Panc1 (cell line): ENCODE results near the gene CDKAL1. TPM values are rescaled to one million over a fixed set of nuclear protein-coding genes. Genes with fewer than 3 reads are reported as not detected.

Experiments
- ATAC-seq: fragments of 200-7000 bp; cut with Tn5 transposase; 2 replicates; pipeline ENCODE4 v1.9.1; 2020; ENCODE audit warnings: mild to moderate bottlenecking, moderate library complexity
- BruUV-seq: library from RNA; stranded (reverse); fragments of 400-500 nt; replicated peaks from 2 replicates; lab custom pipeline; 2021; lab: Mats Ljungman, UMichigan
- CTCF ChIA-PET: fragments of 300-600 bp; sonication (Branson Sonifier 250); formaldehyde crosslinking; loops from one replicate; lab custom pipeline; 2022; ENCODE audit warnings: antibody characterized with exemption; lab: Charles Lee
- POLR2A ChIA-PET: fragments of 300-600 bp; sonication (Branson Sonifier 250); formaldehyde crosslinking; loops from one replicate; lab custom pipeline; 2022; ENCODE audit warnings: antibody characterized with exemption; lab: Charles Lee
- DNase-seq: peaks from one replicate; pipeline ENCODE4 v3.0.0-alpha.2; 2010; ENCODE audit warnings: low read depth, low spot score
- H3K27ac ChIP-seq: 2 replicates; pipeline ENCODE4 v1.5.1; 2011; ENCODE audit warnings: mild to moderate bottlenecking, low read length, inconsistent platforms
- H3K27me3 ChIP-seq: fragments of 200-500 bp; sonication (Bioruptor generic); 2 replicates; pipeline ENCODE4 v1.6.0; 2014; ENCODE audit warnings: low read length, inconsistent platforms; ENCODE audit not compliant: control insufficient read depth, insufficient read depth
- H3K36me3 ChIP-seq: fragments of 200-500 bp; sonication (Bioruptor generic); 2 replicates; pipeline ENCODE4 v1.5.1; 2014; ENCODE audit warnings: inconsistent platforms, mild to moderate bottlenecking, low read length, moderate library complexity; ENCODE audit not compliant: control insufficient read depth, insufficient read depth
- H3K4me1 ChIP-seq: 2 replicates; pipeline ENCODE4 v1.5.1; 2011; ENCODE audit warnings: inconsistent platforms, mild to moderate bottlenecking, low read length, moderate library complexity; ENCODE audit not compliant: control insufficient read depth, insufficient read depth
- H3K4me3 ChIP-seq, 2 experiments: 2 replicates each; pipeline ENCODE4 v1.5.1; 2011 to 2012; ENCODE audit warnings: low read depth in 2 of 2, low read length in 2 of 2, mild to moderate bottlenecking in 2 of 2, inconsistent platforms in 1 of 2, moderate library complexity in 1 of 2
- H3K9me3 ChIP-seq: fragments of 200-500 bp; sonication (Bioruptor generic); 2 replicates; pipeline ENCODE4 v1.5.1; 2014; ENCODE audit warnings: low read depth, mild to moderate bottlenecking, inconsistent platforms, low read length, moderate library complexity; ENCODE audit not compliant: control insufficient read depth, insufficient read depth
- CTCF ChIP-seq: fragments of 450-650 bp; IDR thresholded peaks from 2 replicates; pipeline ENCODE4 v1.5.1; 2017; ENCODE audit warnings: mild to moderate bottlenecking
- POLR2AphosphoS5 ChIP-seq: IDR thresholded peaks from 2 replicates; pipeline ENCODE4 v1.6.1; 2012; ENCODE audit warnings: mild to moderate bottlenecking, low read depth, low read length, moderate library complexity
- SIN3A ChIP-seq: IDR thresholded peaks from 2 replicates; pipeline ENCODE4 v1.6.1; 2012; ENCODE audit warnings: low read depth, mild to moderate bottlenecking, low read length, moderate library complexity, borderline replicate concordance; ENCODE audit not compliant: insufficient read depth
- TCF7L2 ChIP-seq: IDR thresholded peaks from 2 replicates; pipeline ENCODE4 v1.6.1; 2011; ENCODE audit warnings: mild to moderate bottlenecking, low read depth, low read length, inconsistent platforms
- in situ Hi-C: cut with HindIII; loops from 2 replicates; pipeline ENCODE4 v1.10.0; 2016; ENCODE audit warnings: low sequenced_read_pairs, low pct_unique_long_range_greater_than_20kb
- intact Hi-C: fragments of 100-400 bp; cut with micrococcal nuclease; formaldehyde crosslinking; loops from one replicate; pipeline ENCODE4 v1.10.0; 2022; ENCODE audit not compliant: unreplicated experiment
- total RNA-seq: library from RNA; stranded (reverse); gene quantifications from one replicate; pipeline ENCODE4 v1.2.1, GENCODE V29; 2021; ENCODE audit not compliant: unreplicated experiment
- TF ChIP-seq, protein P1 (sequence below), 2 experiments: IDR thresholded peaks; 2 replicates each; pipeline ENCODE4 v1.6.1; 2011 to 2012; ENCODE audit warnings: low read depth in 2 of 2, control low read depth in 1 of 2, low read length in 1 of 2, mild to moderate bottlenecking in 1 of 2, moderate library complexity in 1 of 2; ENCODE audit not compliant: insufficient read depth in 1 of 2

The CDKAL1 gene
- total RNA-seq, 1 experiment from 2014 or later: 14.5 TPM

- BruUV-seq: no TSS peak
- DNase-seq: no peak
Measured at GRCh38 chr6:20661721-20662120, 127.5 kb downstream of the CDKAL1 start.

DNA sequence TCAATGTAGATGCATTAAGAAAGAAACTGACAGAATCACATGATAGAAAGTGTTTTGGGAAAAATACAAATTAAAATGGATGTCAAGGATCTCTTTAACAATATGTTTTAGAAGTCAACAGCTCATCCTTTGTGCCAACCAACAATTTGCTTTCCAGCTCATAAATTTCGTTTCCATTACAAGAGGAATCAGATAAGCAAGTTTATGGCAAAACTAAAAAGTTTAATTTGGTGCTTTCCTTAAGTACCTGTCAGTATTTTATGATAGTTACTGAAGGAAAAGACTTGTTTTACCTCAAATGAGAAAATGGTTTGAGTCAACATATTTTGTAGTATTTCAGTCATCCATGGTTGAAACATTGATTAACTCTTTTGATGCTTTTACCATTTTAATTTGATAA lies 130.0 kb downstream of the CDKAL1 start:
- ATAC-seq (no peak), DNase-seq (no peak)
- Histone ChIP-seq H3K27me3 (no peaks in the 10 kb centered on the region), H3K4me1 (no peaks in the 10 kb centered on the region), H3K36me3 (no peaks in the 10 kb centered on the region), H3K4me3 (no peak overlapping the region), H3K9me3 (no peaks in the 10 kb centered on the region), H3K27ac (no peak overlapping the region)
- ChIA-PET POLR2A (no interaction called here), CTCF (interaction anchor here (0.7 kb wide), 1 partner anchor 53 kb away, joined by 3 read pairs; no protein-coding TSS in a partner anchor)
- TF ChIP-seq SIN3A (no peak), CTCF (no peak), POLR2AphosphoS5 (no peak), TCF7L2 (no peak)
- TF ChIP-seq, protein P1, sequence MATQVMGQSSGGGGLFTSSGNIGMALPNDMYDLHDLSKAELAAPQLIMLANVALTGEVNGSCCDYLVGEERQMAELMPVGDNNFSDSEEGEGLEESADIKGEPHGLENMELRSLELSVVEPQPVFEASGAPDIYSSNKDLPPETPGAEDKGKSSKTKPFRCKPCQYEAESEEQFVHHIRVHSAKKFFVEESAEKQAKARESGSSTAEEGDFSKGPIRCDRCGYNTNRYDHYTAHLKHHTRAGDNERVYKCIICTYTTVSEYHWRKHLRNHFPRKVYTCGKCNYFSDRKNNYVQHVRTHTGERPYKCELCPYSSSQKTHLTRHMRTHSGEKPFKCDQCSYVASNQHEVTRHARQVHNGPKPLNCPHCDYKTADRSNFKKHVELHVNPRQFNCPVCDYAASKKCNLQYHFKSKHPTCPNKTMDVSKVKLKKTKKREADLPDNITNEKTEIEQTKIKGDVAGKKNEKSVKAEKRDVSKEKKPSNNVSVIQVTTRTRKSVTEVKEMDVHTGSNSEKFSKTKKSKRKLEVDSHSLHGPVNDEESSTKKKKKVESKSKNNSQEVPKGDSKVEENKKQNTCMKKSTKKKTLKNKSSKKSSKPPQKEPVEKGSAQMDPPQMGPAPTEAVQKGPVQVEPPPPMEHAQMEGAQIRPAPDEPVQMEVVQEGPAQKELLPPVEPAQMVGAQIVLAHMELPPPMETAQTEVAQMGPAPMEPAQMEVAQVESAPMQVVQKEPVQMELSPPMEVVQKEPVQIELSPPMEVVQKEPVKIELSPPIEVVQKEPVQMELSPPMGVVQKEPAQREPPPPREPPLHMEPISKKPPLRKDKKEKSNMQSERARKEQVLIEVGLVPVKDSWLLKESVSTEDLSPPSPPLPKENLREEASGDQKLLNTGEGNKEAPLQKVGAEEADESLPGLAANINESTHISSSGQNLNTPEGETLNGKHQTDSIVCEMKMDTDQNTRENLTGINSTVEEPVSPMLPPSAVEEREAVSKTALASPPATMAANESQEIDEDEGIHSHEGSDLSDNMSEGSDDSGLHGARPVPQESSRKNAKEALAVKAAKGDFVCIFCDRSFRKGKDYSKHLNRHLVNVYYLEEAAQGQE (IDR thresholded peaks at IDR 0.05; ENCODE audit: insufficient read depth in 1 of 2, low read depth in 2 of 2, low read length in 1 of 2): no peak
- intact Hi-C loops (no loop called here), in situ Hi-C loops (no loop called here)
- BruUV-seq: no TSS peak

More at GRCh38 chr6:20661721-20662120, 127.5 kb downstream of the CDKAL1 start:
- H3K36me3 ChIP-seq: no peaks in the 10 kb centered on the region
- CTCF ChIA-PET: no interaction called here
- in situ Hi-C loops: no loop called here
- no peaks in the 10 kb centered on the region for H3K27me3 ChIP-seq
- ATAC-seq: no peak
- H3K27ac ChIP-seq: no peak overlapping the region; the same call in 1 of the 2 replicates
- no peak overlapping the region for H3K4me3 ChIP-seq
- no peak for TF ChIP-seq POLR2AphosphoS5
- TF ChIP-seq TCF7L2: no peak
- TF ChIP-seq SIN3A: no peak
- TF ChIP-seq, protein P1 (IDR thresholded peaks at IDR 0.05; ENCODE audit: insufficient read depth in 1 of 2, low read depth in 2 of 2, low read length in 1 of 2): no peak
- no peak for TF ChIP-seq CTCF
- POLR2A ChIA-PET: no interaction called here
- H3K4me1 ChIP-seq: no peaks in the 10 kb centered on the region; the same call in 1 of the 2 replicates
- intact Hi-C loops: no loop called here
- H3K9me3 ChIP-seq: no peaks in the 10 kb centered on the region
